ENCODE measurements around the gene B4GALT3.
A peak's percentile ranks its signal among the peaks of the same experiment; 100 is the strongest.
"Not testable (repeated sequence)": the region's sequence is repeated elsewhere in the genome, so short reads cannot be mapped to it uniquely, and the experiment has no call there.

Gene B4GALT3

DNA sequence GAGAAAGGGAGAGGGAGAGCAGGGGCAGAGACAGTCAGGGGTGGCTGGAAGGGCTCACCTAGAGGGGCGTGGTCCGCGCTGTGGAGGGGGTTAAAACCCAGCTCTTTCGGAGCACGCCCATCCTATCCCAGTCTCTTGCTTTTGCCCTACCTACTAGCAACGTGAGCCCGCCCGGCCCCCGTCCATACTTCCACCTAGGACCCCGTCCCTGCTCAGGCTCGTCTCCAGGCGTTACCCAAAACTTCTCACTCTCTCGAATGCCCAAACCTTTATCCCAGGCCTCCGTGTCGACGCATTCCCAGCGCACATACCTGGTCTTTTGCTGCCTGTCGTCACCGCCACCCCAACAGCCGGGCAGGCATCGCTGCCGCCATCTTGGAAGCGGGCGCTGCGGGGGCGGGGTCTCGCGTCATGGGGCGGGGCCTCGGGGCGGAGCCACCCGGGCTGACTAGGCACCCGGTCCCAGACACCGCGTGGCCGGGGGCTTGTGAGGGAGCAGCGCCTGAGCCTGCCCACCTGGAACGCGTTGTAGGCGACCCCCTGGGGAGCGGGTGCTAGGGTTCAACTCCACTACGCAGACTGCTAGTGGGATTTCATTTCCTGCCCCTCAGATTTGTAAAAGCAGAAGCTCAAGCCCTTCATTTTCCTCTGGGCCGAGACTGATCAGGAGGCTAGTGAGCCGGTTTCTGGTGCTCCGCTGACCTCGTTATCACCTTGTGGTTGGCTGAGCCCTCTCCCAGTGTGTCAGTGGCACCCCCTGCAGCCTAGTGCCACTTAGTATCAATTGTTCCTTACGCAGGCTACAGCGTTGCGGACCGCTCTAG lies at the start of gene B4GALT3:
B4GALT3 (minus strand) TSS at position 396 of the 824 bp plus-strand sequence. CDS start 1,447 bp downstream, outside the sequence.
- peak; percentile 87 for DNase-seq

DNA sequence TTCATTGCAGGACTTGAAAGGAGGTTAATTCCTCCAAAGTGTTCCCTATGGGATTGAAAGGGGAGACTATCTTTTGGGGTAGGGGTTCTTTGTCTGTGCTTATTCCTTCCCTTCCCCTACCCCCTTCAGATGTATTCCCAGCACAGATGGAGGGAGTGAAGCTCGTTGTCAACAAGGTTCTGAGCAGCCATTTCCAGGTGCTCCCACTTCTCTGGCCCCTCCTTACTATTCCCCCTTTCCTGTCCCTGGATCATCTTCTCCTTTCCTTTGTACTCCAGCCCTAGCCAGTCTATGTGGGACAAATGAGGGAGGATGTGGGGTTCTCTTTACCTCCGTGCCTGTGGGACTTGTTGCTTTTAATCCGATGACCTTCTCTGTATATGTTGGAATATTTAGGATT lies 49.5 kb upstream of the B4GALT3 start:
- DNase-seq, result no peak

DNA sequence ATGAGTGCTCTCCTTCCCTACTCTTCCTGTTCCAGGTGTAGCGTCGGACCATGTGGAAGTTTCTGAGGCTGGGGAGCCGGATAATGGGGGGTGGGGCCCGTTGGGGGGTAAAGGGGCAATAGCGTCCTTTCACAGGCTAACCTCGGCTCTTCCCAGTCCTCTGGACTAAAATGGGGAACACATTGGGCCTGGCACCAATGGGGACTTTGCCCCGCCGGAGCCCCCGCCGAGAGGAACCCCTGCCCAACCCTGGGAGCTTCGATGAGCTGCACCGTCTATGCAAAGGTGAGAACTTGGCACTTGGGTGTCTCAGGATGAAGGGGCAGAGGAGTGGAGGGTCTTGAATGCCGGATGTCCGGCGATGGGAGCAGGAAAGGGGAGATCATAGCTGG lies 49.0 kb upstream of the B4GALT3 start:
- no peak for DNase-seq

DNA sequence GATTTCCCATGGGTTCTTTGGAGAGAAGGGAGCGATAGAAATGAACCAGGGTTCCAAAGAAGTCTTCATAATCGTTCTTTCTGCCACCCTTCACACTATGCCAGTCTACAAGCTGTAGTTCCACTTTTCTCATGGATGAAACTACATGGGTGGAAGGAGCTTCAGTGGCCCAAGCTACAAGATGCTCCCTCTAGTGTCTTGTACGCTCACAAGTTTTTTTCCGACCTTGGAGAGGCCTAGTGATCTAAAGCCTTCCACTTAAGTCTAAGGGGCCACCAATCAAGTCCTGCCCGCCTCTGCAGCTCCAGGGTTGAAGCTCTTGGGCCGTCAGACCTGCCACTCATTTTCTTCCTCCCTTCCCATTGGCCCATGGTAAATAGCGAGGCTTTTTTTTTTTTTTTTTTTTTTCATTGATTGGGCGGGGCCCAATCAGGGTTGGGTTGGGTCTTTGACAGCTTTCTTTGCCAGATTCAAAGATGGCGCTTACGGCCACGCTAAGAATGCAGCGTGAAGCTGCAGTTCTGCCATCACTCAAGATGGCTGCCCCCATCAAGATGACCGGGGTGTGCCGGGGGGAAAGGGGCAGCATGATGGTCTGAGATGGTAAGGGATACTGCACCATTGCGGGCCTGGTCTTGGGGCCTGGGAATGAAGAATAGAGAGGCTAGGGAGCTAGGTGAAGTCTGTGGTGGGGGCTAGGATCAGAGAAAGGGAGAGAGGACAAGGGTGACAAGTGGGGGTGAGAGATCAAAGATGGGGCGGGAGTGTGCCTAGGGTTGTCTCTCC lies 48.4 kb upstream of the B4GALT3 start, which contains the start of gene TOMM40L:
TOMM40L (plus strand) TSS at position 527 of the 786 bp plus-strand sequence. CDS start 430 bp downstream, outside the sequence.
- DNase-seq, result peak; percentile 99

DNA sequence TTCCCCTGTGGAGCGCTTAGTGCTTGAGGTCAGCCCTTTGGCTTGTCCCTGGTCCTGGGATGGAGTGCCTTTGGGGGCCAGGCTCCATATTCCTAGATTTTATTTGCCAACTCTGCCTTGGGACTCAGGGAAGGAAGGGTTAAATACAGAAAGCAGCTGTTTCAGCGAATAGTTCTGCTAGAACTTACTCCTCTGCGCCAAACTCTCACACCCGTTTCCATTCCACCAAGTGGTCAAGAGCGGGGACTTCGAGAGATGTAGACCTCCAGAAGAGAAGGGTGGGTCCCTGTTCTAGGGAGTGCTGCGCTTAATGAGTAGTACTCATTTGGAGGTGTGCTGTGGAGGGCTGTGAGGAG lies 47.8 kb upstream of the B4GALT3 start:
- no peak for DNase-seq

DNA sequence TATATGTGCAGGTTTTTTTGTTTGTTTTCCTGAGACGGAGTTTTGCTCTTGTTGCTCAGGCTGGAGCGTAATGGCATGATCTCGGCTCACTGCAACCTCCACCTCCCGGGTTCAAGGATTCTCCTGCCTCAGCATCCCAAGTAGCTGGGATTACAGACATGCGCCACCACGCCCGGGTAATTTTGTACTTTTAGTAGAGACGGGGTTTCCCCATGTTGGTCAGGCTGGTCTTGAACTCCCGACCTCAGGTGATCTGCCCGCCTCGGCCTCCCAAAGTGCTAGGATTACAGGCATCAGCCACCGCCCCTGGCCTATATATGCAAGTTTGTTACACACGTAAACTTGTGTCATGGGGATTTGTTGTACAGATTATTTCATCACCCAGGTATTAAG lies 47.4 kb upstream of the B4GALT3 start:
- DNase-seq, result not testable (repeated sequence)

DNA sequence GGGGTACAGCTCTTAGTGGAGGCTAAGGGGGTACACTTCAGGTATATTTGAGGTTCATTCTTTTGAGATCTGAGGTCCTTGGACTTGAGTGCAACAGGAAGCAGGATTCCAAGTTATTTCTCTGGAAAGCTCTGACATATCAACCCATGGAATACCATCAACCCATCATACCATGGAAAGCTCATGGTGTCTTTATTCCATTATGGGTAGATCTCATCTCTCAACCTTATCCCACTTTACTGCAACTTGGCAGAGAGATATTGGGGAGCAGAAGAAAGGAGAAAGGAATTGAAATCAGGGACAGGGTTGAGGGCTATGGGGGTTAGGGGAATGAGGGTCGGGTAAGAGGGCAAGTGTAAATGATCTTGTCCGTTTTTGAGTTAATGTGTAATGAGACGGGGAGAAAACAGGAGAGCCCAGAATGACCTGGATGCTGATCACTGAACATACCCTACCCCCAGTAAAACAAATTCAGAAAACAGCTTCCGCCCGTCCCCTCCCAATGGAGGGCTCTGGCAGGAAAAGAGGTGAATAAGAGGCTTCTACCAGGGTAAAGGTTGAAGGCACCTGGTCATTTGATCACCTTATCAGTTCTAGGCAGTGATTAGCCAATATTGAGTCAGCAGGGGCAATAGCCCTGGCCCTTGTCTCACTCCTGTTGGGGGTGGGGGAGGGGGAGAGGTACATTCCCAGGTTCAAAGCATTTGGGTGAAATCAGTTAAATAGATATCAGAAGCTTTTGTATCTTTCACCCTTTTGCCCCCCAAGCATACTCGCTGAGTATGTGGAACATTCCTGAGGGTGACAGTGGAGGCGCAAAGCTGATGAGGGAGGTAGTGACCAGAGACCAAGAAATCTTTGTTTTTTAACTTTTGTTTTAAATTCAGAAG lies 46.7 kb upstream of the B4GALT3 start:
- DNase-seq, result no peak

DNA sequence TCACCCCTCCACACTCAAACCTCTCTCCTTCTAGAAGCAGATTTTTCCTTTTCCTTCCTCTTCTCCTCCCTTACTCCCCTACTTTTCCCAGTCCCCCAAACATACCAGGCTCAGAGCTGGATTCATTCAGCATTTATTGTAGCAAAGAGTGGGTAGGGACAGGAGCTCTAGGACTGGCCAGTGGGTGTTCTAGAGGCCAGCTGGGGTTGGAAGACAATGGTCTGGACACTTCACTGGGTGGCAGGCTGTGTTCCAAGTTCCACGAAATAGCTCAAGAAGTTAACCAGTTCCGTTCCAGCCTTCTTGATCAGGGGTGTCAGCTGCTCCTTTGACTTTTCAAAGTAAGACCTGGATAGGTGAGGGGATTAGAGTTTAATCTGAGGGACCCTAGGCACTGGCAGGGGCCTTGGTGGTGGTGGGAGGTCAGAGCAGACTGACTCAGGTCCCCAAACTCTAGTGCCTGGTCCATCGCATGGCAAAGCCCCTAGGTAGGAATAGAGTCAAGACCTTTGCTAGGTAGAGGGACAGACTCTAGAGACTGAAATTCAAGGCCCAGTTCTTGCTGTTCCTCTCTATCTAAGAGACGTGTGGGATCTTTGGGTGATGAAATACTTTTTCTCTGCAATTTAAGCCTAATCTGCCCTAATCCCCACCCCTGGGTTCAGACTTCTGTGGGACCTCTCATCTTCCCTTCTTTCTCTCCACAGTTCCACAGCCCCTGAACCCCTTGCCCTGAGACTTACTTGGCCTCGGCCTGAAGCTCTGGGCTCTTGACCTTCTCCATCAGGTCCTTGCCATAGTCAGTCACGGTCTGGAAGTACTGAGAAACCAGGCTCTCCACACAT lies 45.1 kb upstream of the B4GALT3 start:
- DNase-seq, result no peak

DNA sequence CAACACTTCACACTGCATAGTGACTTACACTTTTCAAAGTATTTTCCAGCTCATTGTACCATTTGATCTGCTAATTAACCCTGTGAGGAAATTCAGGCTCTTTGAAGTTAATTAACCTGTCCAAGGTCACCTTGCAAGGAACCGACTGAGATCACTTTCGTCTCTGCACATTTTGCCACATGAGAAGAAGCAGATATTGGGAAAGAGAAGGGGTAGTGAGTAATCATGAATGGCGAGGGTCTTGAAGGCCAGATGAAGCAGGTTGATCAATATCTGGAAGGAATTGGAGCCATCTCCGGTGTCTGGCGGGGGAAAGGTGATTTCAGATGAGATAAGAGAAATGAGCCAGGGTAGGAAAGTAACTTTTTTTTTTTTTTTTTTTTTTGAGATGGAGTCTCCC lies 42.7 kb upstream of the B4GALT3 start:
- no peak for DNase-seq

DNA sequence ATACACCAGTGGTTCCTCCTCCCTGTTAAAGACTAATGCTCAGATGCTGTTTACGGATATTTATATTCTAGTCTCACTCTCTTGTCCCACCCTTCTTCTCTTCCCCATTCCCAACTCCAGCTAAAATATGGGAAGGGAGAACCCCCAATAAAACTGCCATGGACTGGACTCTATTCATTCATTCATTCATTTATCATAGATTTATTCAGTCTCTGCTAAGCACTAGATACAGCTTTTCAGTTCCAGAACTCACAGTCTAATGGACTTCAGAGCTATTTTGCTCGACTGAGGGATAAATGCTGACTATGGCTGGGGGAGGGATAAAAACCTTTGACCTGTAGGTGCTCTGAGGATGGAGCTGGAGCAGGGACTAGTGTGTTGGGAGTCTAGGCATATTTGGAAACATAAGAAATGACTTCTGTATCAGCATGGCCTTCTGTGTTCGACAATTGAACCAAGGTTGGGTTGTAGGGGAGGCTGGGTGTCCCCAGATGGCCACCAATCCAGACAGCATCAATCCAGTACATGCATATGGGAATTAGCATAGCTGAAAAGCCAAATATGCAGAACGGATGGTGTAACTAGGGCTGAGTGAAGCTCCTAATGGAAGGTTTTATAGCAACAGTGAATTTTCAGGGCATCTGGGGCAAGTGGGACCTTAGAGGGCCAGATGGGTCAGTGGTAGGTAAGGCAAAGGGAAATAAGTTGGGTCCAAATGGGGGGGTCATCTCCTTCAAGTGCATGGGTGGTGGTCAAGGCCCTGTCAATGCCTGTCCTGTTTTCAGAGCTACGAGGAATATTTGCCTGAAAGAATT lies 42.0 kb upstream of the B4GALT3 start:
- no peak for DNase-seq

DNA sequence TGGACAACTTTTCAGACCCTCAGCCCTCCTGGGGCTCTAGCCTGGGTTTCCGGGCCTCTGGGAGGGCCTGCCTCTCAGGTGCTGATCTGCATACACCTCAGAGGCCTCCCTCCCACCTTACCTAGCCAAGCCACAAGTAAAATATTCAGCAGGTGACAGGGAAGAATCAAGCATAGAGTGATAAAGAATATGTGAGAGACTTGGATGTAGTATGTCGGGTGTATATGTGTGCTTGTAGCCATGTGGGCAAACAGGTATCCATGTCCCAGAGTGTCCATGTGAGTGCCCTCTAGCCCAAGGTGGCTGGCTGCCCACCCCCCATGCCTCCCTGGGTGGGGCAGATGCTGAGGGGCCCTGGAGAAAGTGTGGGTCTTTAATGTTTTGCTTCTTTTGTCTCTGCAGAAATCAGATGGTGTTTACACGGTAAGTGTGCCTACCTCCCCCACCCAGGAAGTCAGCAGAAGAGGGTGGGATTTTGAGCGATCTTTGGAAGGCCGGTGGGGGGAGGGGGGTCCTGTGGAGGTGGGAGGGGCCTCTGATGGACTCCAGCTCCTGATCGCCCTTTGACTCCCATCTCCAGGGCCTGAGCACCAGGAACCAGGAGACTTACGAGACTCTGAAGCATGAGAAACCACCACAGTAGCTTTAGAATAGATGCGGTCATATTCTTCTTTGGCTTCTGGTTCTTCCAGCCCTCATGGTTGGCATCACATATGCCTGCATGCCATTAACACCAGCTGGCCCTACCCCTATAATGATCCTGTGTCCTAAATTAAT lies 41.2 kb upstream of the B4GALT3 start:
- DNase-seq, result no peak

DNA sequence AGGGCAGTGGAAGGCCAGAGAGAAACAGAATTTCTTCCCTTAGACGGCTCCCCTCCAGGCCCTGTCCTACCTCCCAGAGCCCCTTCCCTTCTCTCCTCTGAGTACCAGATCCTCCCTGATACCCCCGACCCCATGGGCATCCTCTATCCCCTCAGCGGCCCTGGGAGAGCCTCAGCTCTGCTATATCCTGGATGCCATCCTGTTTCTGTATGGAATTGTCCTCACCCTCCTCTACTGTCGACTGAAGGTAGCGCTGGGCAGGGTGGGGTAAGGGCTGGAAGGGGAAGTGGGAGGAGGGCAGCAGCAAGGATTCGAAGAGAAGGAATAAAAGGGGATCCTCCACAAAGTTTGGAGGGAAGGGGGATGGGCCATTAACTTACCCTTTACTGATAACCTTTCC lies 40.5 kb upstream of the B4GALT3 start:
- no peak for DNase-seq

DNA sequence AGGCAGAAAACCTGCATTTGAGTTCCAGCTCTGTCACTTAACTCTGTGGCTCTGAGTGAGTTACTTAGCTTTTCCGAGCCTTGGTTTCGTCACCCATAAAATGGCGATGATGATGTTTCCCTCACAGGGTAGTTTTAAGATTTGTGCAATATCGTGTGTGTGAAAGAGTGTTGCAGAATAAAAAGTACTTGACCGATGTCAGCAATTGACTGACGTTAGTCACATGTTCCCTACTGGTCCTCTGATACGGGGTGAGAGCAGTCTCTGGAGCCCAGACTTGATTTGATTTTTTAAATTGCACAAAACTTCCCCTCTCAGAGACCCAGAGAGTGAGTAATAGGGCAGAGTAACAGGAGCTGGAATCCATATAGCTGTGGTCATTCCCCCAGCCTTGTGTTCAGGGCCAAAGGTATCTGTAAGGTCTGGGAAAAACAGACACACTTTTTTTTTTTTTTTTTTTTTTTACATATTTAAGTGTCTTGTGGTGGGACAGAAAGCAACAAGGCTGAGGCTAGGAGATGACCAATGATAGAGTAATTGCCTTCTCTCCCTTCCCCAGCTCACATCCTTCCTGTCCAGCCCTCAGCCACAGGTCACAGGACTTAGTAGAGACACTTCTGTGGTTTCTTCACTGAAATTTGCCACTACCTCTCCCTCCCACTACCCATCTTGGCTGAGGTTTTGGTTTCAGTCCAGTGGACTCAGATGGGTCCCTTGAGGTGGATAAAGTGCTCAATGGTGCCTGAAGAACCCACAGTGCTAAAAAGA lies 39.8 kb upstream of the B4GALT3 start:
- no peak for DNase-seq

DNA sequence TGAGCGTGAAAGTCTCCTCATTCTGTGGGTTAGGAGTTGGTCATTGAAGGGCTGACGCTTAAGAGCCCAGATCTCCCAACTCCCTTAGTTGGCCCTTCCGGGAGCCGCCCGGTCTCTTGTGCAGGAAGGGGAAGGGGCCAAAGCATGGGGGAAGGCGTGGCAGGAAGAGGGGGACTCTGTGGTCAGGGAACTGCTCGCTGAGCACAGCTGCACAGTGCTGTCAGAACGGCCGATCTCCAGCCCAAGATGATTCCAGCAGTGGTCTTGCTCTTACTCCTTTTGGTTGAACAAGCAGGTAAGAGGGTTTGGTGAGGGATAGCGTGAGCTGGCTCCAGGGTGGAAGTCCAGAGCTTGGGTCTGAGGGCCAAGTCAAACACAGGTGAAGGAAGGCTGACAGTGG lies 37.8 kb upstream of the B4GALT3 start, which contains the start of gene FCER1G:
FCER1G (plus strand) TSS at position 220 of the 400 bp plus-strand sequence; CDS start at position 247, 27 bp downstream.
- DNase-seq, result no peak

DNA sequence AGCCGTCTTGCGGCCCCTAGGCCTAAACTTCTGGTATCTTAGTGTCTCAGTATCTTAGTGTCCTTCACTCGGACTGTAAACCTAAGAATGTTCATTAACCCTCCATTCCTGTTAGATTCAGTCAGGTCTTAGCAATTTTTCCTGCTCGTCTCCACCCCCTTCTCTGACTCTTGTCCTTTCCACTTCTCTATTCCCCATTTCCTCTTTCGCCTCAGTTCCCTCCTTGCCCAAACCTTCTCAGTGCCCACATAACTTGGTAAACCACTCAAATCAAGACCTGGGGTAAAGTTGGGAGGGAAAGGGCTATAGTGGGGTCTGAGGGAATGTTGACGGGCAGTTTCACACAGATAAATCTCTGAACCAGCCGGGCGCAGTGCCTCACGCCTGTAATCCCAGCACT lies 37.1 kb upstream of the B4GALT3 start:
- no peak for DNase-seq

DNA sequence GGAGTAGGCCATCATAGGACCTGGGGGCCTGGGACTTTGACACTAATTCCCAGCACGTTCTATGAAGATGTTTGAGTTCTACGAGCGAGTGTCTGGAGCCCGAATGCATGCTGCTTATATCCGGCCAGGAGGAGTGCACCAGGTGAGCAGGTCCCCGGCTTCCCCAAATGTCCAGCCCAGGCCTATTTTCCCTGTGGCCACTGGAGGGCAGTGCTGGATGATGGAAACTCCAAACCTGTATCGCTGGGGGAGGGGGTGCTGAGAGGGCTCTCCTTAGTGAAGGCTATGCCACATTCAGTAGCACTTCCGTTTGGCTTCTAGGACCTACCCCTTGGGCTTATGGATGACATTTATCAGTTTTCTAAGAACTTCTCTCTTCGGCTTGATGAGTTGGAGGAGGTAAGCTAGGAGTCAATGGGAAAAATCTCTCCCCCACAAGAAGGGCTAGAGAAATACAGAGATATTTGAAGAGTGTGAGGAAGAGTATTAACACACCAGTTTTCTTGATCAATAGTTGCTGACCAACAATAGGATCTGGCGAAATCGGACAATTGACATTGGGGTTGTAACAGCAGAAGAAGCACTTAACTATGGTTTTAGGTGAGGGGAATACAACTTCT lies 32.6 kb upstream of the B4GALT3 start:
- DNase-seq, result peak; percentile 65

DNA sequence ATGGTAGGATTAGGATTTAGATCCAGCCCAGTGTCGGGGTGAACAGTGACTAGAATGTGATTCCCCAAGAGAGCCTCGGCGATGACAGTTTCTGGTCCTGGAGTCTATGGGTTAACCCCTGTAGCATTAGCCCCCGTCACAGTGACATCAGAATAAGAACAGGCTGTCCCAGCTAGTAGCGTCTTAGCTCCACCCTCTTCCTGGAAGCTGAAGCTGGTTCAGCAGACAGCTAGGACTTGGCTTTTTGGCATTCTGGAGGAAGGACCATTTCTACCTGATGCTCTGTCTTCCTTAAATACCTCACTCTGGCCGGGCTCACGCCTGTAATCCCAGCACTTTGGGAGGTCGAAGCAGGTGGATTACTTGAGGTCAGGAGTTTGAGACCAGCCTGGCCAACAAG lies 29.9 kb upstream of the B4GALT3 start:
- no peak for DNase-seq

DNA sequence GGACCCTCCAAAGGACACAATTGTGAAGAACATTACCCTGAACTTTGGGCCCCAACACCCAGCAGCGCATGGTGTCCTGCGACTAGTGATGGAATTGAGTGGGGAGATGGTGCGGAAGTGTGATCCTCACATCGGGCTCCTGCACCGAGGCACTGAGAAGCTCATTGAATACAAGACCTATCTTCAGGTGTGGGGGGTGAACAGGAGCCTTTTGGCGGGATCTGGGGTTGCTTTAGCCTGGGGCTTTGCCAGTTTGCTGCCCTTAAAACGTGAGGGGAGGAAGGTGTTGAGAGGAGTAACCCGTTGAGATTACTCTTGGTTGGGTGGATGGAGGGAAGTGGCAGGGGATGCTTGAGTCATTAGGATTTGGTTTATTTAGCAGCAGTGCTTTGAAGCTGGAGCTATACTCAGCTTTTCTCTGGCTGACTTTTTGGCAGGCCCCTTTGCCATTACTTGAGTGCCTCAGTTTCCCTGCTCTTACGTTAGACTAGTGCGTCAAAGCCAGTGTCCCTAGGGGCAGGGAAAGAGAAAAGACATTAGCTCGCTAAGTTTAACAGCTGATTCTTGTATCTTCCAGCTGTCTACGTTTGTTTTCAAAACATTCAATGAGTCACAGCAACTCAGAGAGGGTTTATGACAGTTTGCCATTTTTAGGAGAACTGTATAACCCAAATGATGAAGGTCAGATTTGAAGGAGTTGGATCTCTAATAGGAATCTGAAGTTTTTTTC lies 29.3 kb upstream of the B4GALT3 start:
- no peak for DNase-seq

Data from CD4-positive, alpha-beta T cell treated with Interleukin-4 for 4 hours (primary cell).